HG03196 (cell line): Measurements from ENCODE around the gene ACE2.

Source experiments
- ATAC-seq: cut with Tn5 transposase; IDR thresholded peaks from one replicate; pipeline ENCODE4 v1.9.1; 2021; ENCODE audit not compliant: unreplicated experiment

Gene ACE2

DNA sequence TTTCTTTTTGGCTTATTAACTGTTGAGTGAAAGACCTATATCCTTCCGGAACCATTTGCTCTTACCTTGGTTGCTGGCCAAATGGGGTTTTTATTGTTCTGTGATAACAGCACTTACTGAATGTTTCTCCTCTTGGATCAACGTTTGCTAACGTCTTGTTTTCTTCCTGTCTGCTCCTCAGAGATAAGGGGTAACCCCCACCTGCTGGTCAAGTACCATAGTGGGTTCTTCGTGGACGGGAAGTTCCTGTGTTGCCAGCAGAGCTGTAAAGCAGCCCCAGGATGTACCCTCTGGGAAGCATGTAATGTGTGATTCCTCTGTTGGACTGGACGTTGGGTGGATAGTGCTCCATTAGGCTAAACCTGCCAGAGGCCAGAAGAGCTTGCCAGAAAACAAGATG is 84.8 kb downstream of the ACE2 start:
- ATAC-seq, result no peak

DNA sequence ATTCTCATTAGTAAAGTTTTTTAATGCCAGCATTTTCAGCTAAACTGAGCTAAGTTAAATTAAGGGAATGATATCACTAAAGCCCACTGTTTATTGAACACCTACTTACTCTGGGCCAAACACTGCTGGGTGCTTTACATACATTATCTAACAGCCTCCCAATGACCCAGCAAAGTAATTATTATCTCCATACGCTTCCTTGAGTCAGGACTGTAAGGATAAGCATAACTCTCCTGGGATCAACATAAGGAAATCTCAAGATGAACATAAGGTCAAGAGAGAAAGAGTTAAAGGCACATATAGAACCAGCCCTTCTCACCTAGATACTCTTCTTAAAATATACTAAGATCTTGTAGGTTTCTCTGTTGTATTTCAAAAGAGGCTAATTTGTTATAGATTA is 86.5 kb downstream of the ACE2 start:
- no peak for ATAC-seq

DNA sequence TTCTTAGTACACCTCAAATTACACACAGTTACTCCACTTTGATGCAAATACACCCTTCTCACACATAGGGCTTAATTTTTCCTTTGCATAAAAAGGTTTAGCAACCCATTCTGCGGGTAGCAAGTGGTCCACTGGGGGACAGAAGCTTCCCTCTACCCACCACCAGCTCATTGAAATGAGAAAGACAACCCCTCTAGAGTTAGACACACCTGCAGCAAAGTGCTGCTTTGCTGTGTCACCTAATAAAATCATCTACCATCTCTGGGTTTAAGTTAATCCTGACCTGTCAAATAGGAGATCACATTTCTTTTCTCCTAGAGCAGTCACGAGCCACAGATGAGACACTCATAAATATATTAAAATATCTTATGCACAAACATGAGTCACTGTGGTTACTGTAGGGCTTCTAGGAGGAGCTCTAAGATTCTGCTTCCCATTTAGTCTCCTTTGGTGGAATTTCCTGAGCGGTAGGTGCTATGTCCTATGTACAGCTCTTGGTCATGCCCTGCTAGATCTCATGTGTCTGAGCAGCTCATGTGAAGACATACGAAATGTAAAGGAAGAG is 88.3 kb downstream of the ACE2 start:
- ATAC-seq, result no peak

DNA sequence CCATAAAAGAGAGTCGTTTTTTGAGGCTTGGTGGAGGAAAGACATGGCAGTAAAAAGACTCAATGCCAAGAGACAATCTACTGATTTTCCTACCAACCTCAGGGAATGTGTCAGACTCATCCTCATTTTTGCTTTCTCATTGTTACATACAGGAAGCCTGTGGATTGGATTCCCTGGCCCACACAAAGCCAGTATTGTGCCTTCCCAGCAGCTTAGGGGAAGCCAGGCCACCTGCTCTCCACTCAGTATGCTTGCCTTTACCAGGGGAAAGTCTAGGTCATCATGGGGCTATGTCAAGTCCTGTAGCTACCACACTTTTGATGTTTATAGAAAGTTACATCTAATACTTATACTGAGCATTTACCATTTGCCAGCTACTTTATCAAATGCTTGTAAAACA is 89.2 kb downstream of the ACE2 start:
- no peak for ATAC-seq
